Measurements from ENCODE around the gene RAB6B.

The RAB6B gene

DNA sequence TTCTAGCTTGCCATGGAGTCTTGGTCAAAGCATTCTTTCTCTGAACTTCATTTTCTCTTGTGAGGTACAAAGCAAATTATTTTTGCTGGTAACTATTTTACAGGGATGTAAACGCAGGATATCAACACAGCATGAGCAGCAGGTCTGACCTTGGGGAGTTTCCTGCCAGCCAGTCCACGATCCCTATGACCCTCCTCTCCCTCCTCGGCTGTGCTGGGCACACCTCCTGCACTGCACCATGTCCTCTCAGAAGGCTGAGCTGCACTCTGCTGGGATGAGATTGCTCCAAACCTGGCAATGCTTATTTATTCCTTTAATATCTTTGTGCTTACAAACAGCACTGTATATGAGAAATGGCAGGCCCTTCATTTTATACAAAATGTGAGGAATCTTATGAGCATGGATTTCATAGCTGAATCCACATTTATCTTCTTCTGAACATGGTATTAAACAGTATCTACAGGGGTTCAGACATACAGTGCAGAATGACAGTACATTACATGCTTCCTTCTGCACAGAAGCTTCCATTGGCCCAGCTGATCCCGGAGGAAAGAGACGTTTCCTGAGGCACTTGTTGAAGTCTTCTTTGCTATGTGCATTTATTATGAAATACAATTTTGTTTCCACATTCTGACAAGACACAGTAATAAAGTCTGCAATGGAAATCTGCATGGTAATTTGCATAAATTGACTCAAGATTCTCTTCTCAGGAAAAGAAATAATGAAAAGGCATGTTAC lies 41.2 kb downstream of the RAB6B start:
- DNase-seq = no peak

DNA sequence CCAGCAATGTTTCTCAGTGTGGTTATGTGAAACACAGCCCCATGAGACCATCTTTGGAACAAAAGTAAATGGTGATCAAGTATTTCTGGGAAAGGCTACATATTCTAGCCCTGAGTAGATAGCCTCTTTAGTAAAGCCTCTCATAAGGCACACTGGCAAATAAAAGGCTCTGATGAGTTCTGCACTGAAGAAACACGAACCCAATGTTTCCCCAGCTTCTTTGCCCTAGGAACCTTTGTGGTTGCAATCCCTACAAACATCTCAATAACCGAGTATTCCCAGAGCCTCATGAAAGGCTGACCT lies 41.8 kb downstream of the RAB6B start:
- no peak for DNase-seq

DNA sequence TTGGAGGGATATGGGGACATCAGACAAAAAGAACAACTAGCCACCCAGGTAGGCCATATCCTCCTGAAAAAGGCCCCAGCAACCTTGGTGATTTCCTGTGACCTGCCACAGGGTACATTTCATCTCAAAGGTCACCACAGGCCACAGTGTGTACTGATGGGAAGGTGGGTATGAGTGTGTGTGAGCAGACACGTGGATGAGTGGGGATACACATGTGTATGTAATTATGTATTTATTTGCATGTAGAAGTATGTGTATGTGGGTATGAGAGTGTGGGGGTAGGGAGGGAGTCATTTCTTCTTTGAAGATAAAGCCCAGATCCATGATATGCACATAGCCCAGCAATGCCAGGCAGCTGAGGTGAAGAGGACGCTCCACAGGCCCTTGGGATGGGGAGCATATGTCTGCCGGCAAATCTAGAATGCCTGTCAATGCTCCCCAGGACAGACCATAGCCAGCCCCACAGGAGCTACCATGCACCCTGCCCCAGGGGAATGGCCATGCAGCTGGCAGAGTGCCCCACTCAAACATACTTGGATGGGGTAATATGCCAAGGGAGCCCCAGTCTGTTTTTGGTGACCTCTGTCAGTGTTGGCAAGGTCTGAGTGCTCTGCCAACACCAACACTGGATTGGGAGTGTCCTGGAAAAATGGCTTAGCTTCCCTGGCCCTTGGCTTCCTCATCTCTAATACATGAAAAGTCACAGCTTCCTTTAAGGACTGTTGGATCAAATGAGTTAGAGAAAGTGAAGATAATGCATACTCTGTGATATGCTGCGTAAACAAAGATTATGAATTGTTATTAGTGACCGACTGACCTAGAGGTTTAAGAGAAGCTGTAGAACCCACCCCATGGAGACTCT lies 42.4 kb downstream of the RAB6B start:
- DNase-seq = no peak

DNA sequence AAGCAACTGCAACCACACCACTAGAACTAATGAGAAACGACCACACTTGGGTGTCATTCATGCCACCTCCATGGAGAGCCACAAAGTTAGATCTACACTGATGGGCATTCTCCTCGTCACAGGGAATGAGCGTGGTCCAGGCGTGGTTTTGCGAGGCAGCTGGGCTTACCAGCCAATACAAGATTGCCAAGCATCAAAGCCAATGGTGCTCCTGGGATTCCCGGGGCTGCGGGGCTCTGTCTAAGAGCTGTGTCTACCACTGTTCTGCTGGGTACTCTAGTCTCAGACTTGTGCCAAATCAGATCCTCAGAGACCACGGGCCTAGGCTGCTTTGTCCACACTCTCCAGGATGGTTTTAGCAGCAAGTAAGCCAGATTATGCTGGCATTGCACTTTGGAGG lies 43.8 kb downstream of the RAB6B start:
- DNase-seq = no peak

DNA sequence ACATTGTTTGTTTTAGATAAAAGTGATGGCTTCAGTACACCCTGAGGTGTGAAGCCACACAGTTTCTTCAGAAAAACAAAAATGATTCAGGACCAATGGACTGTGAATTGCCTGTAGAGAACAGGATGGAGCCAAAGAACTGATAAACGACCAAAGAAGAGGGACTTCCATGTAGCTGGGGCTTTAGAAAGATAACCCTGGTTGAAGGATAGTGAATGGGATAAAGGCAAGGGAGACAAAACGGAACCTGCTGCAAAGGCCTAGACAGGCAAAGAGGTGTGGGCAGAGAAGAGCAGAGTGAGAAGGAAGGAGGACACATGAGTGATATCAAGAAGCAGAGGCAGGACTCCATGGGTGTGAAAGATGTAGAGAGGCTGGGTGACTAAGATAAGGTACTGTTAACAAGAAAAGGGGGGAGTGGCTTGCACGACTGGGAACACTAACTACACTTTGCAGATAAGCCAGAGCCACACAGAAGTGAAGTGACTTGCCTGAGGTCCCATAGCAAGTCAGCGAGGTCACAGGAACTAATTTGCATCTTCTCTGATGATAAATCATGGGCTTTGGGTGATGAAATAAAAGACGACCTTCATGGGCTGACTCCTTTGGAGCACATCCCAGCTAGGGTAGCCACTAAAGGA lies 44.3 kb downstream of the RAB6B start:
- no peak for DNase-seq

DNA sequence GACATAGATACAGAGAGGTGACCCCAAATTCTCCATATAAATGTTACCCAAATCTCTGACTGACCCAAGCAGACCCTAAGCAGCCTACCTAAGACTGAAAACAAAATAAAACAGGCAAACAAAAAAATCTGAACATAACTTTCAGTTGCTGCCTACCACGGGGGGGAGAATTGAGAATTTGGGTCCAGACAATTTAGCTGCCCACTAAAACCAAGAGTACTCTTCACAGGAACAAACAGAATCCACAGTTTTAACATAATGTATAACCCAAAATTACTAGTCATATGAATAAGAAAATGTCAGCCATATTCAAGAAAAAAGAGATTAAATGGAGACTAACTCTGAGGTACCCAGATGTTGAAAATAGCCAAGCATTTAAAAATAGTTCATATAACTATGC lies 45.6 kb downstream of the RAB6B start:
- no peak for DNase-seq

DNA sequence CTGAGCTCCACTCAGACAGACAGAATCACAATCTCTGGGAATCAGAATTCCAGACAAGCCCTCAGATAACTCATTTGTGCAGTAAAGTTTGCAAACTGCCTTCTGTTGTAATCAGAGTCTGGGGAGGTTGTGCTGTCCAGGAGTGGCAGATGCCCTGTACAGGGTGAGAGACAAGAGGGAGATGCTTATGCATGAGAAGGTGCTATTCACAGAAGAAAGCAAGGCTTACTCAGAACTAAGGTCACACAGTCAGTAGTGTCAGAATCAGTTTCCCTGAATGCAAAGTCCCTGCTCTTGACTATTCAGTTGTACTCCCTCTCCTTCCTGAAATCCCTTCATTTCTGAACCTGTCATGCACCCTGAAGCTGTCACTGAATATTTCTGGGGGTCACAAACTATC lies 46.3 kb downstream of the RAB6B start:
- no peak for DNase-seq

DNA sequence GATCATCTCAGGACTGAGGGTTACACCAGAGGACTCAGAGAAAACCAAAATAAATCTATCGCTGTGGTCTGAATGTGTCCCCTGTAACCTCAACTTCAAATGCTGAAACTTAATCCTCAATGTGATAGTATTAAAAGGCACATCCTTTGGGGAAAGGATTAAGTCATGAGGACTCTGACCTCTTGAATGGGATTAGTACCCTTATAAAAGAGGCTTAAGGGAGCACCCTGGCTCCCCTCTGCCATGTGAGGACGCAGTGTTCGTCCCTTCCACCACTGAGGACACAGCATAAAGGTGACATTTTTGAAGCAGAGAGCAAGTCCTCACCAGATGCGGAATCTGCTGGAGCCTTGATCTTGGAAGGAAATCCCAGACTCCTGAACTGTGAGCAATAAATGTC lies 50.6 kb downstream of the RAB6B start:
- DNase-seq = no peak

DNA sequence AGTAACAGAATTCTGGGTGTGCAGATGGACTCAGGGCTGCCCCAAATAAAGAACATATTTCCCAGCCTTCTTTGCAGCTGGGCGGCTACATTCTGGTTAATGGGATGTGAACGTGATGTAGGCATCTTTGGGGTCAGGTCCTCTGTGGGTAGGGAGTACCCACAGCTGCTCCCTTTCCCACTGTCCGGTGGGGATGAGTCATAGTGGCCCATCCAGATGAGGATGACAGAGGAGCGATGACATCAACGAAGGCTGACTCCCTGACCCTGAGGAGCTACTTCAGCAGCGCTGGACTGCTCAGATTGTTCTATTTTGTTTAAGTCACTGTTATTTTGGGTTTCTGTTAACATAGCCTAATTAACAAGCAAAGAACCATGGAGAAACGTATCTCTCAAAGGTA lies 52.0 kb downstream of the RAB6B start:
- no peak for DNase-seq

DNA sequence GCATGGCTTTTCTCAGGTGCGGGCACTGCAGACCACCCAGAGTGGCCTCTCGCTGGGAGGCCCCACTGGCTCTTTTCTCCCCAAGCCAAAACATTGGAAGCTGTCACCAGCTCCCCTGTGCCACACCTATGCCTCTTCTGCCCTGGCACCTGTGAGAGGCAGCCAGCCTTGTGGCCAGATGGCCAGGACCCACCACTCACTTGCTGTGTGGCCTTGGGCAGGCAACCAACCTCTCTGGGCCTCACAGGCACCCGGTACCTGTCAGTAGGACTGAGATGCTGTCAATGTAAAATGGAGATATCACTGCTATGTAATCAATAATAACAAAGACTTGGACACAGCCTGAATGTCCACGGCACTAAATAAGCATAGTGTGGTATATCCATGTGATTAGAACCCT lies 53.5 kb downstream of the RAB6B start:
- DNase-seq = no peak

DNA sequence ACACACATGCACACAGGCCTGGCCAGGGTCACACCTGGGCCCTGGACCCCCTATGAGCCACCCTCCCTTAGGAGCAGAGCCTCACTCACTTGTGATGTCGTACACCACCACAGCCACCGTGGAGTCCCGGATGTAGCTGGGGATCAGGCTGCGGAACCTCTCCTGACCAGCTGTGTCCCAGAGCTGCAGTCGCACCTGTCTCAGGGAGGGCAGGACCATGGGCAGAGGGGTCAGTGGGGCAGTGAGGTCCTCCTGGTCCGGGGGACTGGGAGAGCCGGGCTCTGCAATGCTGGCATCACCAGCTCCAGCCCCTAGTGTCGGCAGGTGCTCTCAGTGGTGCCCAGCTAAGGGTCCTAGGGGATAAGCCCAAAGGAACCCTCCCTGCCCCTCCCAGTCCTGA lies 54.5 kb downstream of the RAB6B start:
- no peak for DNase-seq

DNA sequence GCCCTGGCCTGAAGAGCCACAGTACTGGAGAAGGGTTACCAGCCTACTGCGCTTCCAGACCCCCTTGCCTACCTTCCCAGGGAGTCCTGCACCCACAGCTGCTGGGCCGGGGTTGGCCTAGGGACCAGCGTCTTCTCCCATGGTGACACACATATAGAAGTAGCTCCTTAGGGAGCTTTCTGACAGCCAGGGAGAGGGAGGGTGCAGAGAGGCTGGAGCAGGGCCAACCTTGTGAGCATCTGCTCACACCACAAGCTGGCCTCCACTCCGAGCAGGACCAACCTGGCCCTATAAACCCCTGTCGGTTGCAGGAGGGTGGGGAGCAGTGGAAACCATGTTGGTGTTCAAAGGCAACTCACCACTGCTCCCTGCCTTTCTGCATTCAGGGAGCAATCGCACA lies 54.9 kb downstream of the RAB6B start:
- DNase-seq = no peak

DNA sequence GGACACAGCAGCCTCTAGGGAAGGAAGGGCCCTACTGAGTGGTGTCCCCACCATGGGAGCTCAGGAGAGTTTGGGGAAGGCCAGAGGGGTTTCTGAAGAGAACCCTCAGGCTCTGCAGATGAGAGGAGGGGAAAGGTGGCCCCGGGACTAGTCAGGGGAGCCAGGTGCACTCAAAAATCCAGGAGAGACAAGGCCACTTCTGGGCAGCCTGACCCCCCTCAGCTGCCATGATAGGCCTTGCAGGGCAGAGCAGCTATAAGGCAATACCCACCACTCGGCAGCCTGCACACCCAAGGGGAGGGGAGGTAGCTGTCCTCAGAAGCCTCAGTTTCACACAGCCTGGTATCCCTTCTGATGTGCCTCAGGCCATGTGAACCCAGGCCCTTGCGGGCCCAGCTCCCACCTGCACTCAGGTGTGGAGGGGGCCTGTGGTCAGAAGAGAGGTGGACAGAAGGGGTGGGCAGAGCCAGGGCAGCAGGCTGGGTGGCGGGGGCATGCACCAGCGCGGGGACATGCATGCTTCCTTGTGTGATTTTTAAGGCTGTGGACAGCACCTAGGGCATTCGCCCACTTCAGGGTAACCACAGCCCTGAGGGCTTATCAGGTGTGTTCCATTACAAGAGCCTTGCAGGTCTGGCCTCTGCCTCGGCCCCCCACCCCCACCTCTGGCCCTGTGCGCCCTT lies 55.5 kb downstream of the RAB6B start:
- DNase-seq = no peak

DNA sequence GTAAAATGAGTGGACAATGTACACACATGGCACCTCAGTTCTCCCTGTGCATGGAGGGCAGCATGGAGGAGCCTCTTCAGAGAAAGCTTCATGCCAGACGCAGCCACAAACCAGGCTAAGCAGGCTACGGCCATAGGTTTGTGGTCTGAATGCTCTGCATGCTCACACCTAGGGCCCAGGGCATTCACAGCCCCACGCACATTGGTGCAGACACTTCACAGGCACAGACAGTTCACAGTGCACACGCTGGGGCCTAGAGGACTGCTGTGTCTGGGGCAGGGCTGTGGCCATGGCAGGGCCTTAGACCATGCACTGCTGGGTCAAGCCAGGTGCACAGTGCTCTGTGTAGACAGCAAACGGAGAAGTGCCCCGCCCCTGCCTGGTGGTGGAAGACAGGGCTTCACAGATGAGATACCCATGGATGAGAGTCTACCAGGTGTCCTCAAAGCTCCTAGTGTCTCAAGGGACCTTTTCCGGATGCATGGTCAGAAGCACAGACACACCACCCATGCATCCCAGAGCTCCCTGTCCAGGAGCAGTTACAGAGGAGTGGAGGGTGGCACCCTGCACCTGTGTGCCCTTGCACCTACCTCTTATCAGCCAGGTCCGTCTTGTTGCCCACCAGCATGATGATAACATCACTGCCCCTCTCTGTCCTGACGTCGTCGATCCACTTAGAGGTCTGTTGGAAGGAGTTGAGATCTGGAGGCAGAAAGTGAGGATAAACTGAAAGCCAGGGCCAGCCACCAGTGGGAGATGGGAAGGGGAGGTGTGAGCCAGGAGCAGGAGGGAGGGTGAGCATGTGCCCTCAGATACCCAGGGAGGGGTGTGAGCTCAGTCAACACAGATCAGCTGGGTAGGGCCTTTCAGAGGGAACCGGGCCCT lies 56.5 kb downstream of the RAB6B start:
- DNase-seq = no peak

DNA sequence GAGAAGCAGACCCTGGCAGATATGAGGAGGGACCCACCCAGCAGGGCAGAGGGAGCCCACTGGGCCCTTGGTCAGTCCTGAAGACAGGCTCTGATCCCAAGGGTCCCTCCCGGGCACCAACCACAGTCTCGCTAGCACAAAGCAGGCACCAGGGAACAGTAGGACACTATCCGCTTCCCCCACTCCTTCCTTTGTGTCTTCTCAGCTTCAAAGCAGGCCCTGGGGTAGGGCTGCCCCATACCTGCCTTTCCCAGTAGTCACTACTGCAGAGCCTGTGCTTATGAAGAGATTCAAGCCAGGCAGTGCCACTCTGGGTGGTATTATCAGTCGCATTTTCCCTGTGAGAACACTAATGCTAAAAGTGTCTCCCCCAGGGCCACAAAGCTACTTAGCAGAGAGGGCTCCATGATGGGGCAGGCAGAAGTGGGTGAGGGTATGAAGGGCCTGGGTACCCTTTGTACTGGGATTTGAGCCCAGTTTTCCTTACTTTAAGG lies 57.3 kb downstream of the RAB6B start:
- no peak for DNase-seq

DNA sequence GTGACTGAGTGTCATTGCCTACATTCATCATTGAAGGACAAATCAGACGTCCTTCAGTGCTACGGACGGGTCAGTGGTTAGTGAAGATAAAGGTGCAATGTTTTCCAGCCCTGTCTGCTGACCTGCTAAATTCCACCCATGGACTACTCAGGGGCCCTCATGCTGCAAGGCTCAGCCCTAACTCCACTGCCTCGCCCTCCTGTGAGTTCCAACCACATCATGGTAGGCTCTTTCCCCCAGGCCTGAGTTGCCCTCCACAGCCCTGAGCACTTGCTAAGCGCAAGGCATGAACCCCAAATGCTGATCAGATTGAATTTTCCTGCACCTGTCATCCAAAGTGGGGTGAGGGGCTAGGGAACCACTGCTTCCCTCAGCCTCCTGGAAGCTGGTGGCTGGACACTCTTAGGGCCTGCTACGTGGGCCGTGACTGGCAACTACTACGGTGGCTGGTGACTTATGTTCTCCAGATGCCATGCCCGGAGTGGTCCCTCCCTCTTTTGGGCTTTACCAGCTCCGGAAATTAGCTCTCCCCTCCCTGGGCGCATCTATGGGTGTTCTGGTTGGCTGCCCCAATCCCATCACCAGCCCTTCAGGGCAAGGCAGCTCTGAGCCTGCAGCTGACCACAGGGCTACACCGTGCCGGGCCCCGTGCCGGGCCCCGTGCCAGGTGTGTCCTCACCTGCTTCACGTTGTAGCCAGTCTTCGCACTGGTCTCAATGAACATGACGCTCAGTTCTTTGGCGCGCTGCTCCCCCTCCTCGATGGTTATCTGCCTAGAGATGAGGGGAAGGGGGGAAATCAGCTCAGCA lies 58.0 kb downstream of the RAB6B start:
- no peak for DNase-seq

DNA sequence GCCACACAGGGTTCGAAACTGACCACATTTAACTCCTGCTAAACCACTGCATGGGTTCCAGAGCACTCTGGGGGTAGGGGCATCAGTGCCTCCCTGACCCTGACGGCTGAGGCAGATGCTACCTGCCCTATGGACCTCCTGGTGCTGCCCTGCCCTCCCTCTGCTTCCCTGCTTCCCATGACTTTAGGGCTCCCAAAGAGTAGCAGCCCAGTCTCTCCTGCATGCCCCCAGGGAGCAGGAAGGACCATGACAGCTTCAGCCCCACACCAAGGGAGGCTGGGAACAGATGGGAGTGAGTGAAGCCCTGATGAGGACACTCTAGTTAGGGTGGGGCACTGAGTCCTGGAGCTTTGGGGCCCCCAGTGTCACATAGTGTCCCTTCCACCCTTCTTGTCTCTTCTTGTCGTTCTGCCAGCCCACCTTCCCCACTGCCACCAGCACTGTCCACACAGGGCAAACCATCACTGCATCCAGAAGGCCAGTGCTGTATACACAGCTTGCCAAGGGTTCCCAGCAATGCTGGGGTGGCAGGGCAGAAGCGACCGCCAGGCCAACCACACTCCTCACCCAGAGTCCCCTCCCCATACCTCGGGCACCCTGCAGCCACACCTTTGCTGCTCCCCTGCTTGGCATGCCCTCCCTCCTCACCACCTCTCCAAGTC lies 59.1 kb downstream of the RAB6B start:
- no peak for DNase-seq

DNA sequence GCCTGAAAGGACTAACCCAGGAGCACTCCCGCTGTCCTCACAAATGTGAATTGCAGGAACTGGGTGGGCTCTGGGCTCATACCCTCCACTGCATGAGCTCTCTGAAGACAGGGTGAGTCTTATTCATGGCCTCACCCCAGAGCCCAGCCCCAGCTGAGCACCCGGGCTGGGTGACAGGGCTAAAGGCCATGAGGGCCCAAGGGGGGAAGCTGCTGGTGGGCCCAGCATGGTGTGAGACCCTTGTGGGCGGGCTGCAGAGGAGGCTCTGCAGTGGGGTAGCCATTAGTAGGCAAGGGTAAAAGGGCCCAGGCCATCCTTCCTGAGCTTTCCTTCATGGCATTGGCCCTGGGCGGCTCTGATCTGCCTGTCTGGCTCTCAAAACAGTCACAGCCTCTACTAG lies 59.7 kb downstream of the RAB6B start:
- no peak for DNase-seq

DNA sequence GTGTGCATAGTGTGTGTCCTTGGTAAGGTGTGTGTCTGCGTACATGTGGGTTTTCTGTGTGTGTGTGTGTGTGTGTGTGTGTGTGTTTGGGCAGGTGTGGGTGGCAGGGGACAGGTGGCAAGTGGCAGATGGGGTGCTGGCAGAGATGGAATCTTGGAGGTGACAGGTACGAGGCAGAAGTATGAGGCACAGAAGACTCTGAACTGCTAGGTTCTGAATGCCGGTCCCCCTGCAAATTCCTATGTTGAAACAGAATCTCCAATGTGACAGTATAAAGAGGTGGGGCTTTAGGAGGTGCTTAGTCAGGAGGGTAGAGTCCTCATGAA lies 60.3 kb downstream of the RAB6B start:
- DNase-seq = no peak

DNA sequence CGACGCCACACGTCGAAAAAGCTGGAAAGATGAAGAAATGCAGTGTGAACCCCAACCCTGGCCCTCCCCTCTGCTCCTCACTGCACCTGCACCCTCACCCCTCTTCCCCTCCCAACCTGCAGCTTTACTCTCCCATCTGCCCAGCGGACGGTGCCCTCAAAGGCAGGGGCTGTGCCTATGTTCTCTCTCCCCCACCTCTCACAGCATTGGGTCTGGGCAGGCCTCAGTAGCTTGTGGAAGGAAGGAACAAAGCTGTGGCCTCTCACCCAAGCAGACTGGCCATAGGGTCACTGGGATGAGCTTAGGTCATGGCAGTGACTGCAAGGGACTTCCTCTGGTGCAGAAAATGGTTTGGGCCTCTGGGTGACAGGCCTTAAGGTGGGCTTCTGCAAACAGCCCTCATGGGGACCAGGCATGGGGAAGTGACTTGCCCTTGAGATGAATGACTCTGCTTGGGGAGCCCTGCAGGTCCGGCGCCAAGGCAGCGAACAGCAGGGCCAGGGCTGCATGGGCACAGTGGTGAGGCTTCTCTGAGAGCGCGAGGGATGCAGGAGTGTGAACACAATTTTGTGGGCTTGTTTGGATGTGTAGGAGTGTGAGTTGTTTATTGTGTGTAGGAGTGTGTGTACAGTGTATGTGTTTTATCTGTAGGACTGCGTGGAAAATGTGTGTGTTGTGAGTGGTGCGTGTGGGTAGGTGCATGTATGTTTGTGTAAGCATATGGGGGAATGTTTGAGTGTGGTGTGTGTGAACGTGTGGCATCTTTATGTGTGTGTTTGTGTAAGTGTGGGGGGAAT lies 60.9 kb downstream of the RAB6B start:
- no peak for DNase-seq

Data from activated CD4-positive, alpha-beta T cell treated with anti-CD3 and anti-CD28 coated beads for 1 hour (primary cell).